Measurements from ENCODE around the gene FRMD5.
"Not testable (repeated sequence)": the region's sequence is repeated elsewhere in the genome, so short reads cannot be mapped to it uniquely, and the experiment has no call there.

GRCh38 chr15:44000248-44000647 is 194.8 kb downstream of the FRMD5 start:
- TF ChIP-seq CTCF (IDR thresholded peaks at IDR 0.05; ENCODE audit: low read depth, low read length); EZH2phosphoT487 (IDR thresholded peaks at IDR 0.05; ENCODE audit: low read depth): not testable (repeated sequence)

Measured in OCI-LY3 (cell line).